Fibroblast of gingiva (primary cell): ENCODE results near the gene PON3.

Experiments used
- DNase-seq: peaks from one replicate; pipeline ENCODE4 v3.0.0-alpha.2; 2011; ENCODE audit warnings: low read depth

The PON3 gene

DNA sequence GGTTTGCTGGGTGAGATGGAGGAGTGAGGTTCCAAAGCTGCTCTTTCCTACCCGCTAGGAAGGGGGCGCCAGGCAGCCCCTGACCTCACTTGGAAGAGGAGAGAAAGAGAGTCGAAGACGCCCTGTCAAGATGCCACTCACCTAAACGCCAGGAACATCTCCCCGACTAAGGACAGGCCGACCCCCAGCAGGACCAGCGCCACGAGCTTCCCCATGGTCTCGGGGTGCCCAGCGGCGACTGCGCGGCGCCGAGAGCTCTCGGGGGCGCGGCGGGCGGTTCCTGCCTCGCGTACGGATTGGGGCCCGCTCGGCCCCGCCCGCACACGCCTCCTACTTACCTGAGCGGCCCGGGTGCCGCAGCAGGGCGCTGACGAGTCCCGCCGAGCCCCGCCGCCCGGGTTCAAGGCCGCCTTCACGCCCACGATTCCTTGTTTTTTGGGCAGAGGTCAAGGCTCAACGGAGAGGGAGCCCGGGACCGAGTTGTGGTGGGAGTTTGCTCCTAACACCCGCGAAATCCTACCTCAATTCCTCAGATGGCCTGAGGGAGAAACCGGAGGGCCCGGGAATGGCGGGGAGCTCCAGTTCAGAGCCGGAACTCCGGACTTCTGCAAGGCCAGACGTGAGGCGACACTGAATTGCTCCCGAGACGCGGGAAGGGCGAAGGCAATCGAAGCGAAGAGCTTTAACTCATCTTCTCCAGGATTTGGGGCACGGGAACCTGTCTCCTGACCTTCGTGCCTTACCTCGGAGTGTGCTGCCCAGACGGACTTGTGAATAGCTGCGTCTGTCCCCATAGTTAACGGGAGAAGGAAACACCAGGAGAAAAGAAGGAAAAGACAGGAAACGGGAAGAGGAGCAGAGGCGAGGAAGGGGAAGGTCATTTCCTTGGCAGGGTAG, at the start of gene PON3:
PON3 (minus strand) TSS at position 240 of the 897 bp plus-strand sequence; CDS start at position 215, 25 bp downstream.
- no peak for DNase-seq

DNA sequence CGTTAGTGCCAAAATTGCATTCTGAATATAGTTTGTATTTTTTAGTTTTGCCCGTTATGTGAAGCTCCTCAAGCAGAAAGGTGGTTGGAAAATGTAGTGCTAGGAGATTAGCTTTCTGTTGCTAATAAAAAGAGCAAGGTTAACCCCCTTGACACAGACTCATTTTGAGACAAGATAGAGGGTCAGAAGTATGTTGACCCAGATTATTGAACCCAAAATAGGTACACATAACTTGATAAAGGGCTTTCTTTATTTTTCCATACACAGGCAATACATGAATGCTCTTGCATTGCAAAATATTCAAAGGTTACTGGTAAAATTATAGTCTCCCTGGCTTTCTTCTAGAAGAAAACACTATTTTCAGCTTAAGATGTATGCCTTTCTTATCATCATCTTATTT, 48.6 kb upstream of the PON3 start:
- no peak for DNase-seq

DNA sequence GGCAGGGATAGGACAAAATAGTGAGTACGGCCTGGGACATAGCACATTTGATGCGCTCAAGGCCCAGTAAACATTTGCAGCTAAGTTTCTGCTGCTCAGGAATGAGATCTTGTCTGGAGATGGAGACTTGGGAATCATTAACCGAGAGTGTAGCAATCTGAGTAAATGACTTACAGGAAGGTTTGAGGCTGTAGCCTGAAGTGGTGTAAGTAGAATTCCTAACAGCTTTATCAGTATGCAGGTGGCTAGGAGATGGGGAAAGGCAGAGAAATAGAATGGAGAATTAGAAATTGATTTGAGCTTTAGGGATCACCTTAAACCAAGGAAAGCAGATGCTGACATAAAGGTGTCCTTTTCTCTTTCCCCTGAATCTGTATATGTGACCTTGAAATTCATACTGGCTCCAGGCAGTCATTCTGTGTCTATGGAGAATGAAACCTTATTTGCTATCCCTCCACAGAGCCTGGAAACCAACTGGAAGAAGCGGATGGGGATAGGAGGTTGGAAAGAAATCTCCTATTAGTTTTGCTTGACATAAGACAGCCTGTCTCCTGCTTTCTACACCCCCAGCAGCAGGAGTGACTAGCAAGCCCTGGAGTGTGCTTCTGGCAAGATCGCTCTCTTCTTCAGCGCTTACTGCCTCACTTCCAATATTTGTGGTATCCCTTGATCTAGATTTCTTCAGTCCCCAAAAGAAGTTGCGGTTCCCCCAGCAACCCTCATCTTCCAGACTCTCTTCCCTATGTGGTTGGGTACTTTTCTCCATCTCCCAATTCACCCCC, 45.1 kb upstream of the PON3 start:
- no peak for DNase-seq

DNA sequence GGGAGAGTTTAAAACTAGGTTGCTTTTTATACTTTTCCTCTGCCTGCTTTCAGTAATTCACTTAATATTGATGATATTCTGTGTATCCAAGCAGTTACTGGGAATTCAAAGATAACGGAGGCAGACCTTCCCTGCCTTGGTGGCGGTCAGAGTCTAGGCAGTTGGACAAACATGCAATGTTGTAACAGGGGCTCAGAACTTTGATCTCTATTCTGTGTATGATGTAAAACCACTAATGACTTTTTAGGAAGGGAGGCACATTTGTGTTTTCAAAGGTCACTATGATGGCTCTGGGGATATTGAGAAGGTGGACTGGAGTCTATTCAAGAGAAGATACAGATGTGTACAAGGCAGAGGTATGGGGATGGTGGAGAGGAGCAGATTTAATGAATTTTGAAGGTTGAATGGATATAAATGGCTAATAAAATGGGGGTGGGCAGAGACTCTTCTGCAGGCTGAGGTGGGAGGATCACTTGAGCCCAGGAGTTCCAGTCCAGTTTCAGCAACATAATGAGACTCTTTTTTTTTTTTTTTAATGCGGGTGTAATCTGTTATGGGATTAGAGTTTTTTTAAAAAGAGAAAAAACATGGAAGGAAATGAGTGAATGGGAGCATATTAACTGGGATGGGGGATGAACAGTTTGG, 44.3 kb upstream of the PON3 start:
- DNase-seq = no peak

DNA sequence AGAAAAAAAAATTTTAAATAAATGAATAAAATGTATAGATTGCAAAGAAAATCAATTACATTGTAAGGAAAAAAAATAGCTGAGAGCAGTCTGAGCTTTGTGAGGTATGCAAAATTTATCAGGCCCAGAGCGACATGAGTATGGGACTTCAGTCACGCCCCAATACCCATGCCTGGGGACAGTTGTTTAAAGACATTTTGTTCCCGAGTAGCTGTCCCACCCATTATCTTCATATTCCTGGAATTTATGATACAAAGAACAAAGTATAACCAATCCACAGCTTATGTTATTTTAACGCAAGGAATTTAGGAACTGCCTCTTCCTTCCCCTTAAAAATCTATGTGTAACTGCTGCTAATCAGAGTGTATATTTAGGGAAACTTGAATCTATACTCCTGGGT, 40.2 kb upstream of the PON3 start:
- no peak for DNase-seq

DNA sequence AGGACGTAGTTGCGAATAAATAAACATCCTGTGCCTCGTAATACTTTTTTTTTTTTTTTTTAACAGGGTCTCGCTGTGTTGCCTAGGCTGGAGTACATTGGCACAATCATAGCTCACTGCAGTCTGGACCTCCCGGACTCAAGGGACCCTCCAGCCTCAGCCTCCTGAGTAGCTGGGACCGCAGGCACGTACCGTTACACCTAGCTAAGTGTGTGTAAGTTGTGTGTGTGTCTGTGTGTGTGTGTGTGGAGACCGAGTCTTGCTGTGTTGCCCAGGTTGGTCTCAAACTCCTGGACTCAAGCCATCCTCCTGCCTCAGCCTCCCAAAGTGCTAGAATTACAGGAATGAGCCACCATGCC, 39.2 kb upstream of the PON3 start:
- no peak for DNase-seq

DNA sequence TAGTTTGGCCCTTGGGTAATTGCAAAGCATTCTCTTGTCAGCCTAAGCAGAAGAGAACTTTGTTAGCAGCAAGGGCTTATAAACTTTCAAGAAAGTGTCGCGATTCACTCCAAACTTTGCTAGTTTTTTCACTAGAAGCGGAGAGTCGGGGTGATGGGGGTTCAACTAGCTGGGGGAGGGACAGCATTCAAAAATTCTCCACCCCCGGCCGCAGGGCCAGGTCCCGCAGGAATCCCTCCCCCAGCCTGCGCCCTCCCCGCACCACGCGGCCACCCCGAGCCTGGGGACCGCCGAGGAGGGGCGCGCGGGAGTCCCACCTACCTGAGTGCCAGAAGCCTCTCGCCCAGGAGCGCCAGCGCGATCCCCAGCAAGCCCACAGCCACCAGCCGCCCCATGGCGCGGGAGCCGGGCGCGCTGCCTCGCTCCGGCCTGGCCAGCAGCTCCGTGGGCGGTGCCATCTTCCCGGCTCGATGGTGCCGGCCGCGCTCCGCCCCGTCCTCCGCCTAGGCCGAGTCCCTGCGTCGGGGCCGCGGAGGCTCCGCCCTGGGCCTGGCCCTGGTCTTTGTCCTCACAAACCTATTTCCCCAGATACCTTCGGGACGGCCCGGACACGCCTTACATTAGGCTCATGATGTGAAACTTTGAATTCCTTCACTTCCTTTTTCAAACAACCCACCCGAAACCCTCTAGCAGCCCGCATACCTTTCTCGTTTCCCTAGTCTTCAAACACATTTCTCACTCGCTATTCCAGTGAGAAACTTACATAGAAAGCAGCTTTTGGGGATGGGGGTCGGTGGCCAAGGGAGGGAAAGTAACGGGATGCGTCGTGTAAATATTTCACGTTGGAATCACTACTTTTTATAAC, 38.6 kb upstream of the PON3 start, which contains the start of gene PON2:
PON2 (minus strand) TSS at position 472 of the 865 bp plus-strand sequence; CDS start at position 395, 77 bp downstream.
- peak; percentile 85 for DNase-seq

DNA sequence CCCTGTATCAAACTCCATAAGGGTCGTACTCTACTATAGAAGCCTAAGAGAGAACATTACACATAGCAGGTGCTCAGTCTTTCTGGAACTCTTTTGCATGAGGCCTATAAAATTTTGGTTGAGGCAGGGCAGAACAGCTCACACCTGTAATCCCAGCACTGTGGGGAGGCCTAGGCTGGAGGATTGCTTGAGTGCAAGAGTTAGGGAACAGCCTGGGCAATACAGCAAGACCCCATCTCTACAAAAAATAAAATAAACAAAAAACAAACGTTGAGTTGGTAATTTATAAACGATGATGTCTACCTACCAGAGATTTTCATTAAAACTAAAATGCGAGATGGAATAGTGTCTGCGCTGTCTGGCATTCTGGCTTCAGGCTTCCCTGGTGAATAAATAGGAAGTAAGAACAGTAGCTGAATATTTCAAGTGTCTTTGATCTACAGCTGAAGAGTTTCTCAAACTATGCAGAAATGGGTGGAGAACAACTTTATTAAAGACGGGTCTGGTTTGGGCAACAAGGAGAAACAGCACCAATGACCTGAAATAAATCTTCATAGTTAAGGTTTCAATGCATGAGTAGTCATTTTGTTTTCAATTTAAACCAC, 37.9 kb upstream of the PON3 start:
- DNase-seq = no peak

DNA sequence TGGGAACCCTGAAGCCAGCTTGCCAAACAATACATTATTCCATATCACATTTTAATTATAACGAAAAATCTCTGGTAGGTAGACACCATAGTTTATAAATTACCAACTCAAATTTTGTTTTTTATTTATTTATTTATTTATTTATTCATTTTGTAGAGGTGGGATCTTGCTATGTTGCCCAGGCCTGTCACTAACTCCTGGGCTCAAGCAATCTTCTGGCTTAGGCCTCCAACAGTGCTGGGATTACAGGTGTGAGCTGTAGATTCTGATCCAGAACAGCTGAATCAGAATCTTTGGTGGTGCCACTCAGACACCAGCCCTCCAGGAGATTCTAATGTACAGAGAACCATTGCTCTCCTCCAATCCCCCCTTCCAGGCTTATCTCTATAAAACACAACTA, 37.0 kb upstream of the PON3 start:
- no peak for DNase-seq

DNA sequence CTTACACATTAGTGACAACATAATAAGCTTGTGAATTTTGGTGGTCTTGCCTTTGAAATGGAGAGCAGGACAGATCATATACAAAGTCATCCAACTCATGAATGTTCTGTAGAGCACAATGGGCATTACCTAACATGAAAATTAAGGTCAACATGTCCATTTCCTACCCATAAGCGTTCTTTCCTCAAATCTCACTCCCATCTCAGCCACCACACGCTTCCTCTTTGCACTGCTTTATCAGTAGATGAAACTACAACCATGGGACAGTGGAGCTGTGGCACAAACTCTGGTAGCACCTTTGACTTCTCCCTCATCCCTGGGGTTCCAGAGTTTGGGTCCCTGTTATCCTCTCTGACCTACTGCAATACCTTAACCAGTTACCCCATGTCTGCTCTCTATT, 36.4 kb upstream of the PON3 start:
- DNase-seq = no peak

DNA sequence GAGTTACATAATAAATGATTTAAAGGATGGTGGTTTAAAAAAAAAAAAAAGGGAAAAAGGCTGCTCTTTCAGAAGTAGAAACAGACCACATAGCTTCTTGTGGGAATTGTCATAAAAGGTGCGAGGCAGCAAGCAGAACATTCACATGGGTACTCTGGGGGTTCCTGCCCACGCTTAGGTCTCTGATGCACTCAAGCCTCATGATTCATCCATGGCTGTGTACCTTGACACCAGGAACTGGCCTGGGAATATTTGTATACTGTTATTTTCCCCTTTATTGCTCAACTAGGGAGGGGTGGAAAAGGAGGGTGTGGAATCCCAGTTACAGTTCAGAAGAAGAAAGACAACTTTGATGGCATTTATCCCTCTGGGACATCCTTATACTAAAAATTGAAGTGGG, 34.7 kb upstream of the PON3 start:
- DNase-seq = no peak

DNA sequence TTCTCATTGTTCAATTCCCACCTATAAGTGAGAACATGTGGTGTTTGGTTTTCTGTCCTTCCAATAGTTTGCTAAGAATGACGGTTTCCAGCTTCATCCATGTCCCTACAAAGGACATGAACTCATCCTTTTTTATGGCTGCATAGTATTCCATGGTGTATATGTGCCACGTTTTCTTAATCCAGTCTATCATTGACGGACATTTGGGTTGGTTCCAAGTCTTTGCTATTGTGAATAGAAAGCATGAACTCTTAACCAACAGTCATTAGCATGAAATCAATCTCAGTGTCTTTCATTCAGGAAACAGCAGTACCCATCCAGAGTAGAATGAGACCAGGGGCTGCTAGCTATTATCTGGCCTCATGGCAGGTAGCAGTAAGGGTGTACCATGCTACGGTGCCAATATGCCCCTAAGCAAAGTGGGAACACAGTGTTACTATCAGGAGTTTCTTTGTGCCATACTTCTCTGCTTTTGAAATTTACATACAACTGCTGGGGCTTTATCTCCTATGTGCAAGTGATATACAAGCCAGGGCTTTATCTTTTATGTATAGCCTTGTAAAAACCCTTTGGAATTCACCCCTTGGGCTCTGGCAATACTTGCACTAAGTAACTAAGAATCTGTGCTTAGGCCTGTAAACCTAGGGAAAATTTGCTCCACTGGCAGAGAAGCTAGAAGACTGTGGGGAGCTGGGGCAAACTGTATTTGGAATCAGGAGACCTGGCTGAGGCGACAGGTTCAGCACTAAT, 33.2 kb upstream of the PON3 start:
- no peak for DNase-seq

DNA sequence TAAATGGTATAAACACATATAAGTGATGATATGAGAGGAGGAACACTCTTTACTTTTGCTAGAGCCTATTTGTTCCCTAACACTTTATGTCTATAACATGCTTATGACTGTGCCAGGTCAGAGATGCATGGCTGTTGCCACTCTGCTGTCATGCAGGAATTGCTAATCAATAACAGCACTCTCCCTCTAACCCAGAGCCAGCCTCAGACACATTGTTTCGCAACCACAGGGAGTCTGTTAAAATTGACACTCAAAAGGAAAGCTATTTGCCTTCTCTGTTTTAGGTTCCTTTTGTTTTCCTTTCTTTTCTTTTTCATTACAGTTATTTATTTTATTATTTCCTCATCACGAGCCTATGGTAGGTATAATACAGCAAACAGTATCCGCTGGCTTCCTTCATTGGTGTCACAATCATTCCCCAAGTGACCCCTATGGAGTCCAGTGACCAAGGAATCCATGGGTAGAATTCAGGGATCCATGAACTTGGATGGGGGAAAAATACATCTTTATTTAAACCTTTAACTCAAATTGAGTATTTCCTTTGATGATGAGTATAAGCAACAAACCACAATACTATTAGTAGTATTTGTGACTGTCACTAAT, 31.8 kb upstream of the PON3 start:
- no peak for DNase-seq

DNA sequence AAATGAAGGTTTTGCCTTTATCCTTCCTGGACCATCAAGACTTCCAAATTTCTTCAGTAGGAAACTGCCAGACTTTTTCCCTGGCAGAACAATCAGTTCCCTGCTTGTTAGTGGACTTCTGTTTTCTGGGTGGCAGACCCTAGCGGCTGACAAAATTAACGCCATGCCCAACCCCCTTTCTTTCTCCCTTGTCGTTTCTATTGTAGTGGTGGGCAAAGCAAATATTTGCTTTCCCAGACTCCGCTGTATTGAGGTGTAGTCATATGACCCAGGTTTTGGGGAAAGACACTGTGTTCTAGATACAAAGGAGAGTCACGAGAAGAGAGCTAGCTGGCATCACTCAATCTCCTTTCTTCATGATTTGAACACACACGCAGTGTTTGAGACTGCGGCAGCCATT, 31.0 kb upstream of the PON3 start:
- no peak for DNase-seq

DNA sequence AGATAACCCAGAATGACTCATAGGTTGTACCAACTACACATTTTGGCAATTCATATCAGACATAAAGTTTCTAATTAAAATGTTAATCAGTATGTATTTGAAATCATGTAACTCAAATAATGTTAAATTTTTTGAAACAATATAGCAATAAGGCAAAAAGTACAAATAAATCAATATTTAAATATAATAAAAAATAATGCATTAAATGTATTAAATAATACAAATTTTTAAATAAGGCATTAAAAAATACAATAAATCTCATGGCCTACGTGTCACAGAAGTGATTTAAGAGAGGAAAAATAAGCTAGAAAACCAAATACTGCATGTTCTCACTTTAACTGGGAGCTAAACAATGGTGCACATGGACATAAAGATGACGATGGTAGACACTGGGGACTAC, 29.5 kb upstream of the PON3 start:
- no peak for DNase-seq

DNA sequence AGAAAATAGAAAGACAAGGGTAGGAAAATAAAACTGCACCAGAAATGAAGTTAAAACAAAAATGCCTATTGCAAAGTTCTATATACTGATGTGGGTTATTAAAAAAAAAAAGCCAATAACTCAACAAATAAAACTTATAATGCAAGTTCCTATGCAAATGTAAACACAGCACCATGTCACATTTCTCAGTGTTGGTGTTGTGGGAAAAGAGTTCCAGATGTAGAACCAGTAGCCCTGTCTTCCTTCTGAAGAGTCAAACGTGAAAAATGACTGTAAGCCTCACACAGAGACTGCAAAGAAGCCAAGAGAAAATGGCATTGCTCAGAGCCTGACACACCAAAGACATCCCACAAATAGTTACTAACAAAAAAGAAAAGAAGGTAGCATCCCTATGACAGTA, 28.5 kb upstream of the PON3 start:
- peak; percentile 2 for DNase-seq

DNA sequence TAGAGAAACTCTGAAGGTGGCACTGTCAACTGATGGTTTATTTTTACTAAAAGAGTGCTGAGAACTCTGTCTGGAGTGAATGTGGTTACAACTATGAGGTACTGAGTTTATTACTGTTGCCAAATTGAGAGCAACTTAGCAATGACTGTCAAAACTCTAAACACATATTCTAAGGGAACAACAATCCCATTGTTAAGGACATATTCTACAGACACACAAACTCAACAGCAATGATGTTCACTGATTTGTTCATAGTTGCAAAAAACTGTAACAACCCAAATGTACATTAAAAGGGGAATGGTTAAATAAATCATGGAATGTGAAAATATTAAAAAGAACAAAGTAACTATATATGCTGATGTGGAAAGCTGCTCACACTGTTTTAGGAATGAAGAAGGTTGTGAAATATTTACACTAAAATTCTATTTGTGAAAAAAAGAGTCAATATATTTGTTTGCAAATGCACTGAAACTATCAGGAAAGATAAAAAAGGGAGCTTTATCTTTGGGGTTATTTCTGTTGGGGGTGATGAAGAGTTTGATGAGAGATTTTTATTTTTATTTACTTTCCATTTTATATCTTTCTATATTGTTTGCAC, 25.8 kb upstream of the PON3 start:
- peak; percentile 21 for DNase-seq

DNA sequence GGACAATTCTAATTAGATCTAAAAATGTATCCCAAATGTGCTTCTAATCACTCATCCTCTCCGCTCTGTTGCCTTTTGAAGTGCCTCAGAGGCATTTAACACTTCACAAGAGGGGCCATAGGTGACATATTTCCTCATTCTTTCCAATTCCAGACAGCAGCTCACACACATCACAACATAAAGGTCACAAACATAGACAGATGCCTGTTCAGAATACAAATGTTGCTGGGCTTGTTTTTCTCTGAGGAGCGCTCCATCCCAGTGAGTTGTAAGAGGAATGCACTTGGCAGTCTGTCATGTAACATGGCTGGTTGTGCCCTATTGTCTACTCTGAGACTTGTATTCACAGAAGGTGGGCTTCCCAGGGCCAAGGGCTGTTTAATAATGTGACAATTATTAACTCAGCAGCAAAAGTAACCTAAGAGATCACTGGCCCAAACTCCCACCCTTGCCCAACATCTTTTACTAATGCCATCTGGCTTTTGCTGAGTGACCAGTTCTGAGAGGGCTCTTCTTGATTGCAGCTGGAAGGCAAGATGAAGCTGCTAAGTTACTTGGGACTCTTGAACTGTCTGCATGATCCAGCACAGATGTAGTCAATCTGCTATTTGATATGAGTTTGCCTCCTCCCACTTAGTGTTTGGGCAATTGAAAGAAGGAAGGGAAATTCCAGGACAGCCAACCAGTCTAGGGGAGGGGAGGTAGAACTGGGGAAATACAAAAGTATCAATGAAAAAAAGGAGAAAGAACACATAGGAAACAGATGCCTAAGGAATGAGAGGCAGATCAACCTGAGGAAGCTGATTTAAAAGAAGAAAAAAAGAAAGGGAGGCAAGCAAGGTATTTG, 25.0 kb upstream of the PON3 start:
- peak; percentile 86 for DNase-seq

DNA sequence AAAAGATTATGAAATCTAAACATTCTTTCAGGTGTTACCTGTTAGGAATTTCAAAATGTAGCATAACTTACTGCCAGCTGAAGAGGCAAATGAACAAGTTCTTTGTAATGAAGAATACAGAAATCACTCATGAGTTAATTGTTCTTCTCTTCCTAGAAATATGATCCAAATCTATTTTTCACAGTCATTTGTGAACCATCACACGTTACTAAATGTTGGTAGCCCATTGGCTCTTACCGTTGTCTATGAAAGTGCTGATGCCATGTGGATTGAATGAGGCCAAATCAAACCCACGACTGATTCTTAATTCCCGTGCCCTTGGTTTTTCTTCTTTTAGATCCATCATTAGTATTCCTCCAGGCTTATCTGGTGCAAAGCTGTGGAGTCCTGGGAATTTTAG, 15.9 kb upstream of the PON3 start:
- no peak for DNase-seq
